Measurements from ENCODE around the gene LGR4.
A peak's percentile ranks its signal among the peaks of the same experiment; 100 is the strongest.

LGR4 gene

GRCh38 chr11:27421819-27422494 is 50.6 kb downstream of the LGR4 start:
- peak; percentile 85 for FAIRE-seq

GRCh38 chr11:27420722-27421572 is 51.6 kb downstream of the LGR4 start:
- no peak for FAIRE-seq

GRCh38 chr11:27420217-27420616 is 52.4 kb downstream of the LGR4 start:
- no peak for FAIRE-seq

GRCh38 chr11:27418356-27418755 is 54.2 kb downstream of the LGR4 start:
- FAIRE-seq: no peak

DNA sequence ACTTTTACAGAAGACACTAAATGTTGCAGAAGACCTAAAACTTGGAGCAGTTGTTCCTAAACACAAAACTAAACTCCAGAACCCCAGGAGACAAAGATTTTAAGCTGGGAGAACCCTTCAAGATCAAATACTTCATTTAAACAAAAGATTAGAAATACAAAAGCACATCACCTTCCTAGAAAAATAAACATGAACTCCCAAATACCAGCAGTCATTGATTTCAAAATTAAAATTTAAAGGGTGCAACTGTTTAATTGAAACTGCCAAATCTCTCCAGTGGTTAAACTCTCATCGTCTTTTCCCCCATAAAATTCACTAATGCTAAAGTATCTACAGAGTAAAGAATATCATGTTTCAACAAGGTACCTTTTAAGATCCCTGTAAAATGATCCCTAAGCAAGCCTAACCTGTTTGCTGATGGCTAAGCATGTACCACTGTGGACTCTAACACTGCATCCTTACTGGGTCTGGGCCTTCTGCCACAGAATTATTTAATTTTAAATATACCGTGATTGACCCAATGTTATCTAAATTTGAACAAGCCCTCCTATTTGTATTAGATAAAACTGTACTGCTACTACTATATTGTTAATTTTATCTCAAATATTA is 55.9 kb downstream of the LGR4 start:
- no peak for FAIRE-seq

DNA sequence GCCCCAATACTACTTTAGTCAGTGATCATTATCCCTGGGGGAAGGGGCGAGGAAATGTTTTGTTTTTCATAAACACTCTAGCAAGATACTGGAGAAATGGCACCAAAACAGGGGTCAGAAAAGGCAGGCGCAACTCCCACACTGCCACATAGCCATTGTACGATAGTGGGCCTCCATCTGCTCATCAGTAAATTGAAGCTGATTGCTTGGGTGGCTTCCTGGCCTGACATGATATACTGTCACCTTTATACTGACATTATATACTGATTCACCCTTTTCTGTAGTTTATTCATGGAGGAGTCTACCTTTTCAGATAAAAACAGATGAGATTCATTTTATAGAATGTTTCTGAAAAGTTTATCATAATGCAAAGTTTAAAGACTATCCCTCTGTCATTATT is 57.9 kb downstream of the LGR4 start:
- no peak for FAIRE-seq

DNA sequence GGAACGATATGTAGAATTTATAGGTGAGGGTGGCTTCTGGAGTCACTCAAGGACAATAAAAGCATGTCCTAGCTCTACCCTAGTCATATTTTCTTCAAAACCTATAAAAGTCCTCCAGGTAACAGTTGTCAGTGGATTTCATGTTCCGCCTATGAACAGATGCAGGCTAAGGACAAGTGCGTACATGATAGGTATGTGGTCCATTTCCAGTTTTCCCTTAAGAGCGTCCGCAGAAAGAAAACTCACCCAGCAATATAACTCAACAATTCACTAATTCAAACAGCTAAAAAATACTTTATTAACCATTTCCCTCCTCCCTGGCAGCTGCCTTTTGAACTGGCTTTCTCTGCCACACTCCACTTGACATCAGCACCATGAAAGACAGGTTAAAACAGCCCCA is 59.4 kb downstream of the LGR4 start:
- FAIRE-seq: no peak

GRCh38 chr11:27412192-27412691 is 60.3 kb downstream of the LGR4 start:
- no peak for FAIRE-seq

- peak; percentile 17 for FAIRE-seq
These were observed 61.3 kb downstream of the LGR4 start for GRCh38 chr11:27411328-27411727.

- FAIRE-seq: no peak
These were observed 62.3 kb downstream of the LGR4 start for GRCh38 chr11:27410272-27410671.

- FAIRE-seq: no peak
These were observed 62.8 kb downstream of the LGR4 start for GRCh38 chr11:27409742-27410141.

DNA sequence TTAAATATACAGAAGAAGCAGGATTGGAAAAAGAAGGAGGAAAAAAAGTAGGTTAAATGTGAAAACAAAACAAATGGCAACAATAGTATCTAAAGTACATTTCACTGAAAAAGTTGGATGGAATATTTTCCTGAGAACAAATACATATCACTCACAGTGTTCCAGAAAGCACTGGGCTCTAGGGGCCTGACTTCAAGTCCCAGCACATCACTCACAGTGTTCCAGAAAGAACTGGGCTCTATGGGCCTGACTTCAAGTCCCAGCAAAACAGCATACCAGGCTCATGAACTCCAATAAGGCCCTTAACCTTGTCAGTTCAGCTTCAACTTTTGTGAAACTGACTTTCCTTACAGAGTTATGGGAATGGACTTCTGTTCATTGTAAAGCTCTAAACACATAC is 63.5 kb downstream of the LGR4 start:
- FAIRE-seq: no peak

GRCh38 chr11:27408246-27408800 is 64.3 kb downstream of the LGR4 start:
- FAIRE-seq: no peak

- no peak for FAIRE-seq
These were observed 65.9 kb downstream of the LGR4 start for GRCh38 chr11:27406498-27407354.

DNA sequence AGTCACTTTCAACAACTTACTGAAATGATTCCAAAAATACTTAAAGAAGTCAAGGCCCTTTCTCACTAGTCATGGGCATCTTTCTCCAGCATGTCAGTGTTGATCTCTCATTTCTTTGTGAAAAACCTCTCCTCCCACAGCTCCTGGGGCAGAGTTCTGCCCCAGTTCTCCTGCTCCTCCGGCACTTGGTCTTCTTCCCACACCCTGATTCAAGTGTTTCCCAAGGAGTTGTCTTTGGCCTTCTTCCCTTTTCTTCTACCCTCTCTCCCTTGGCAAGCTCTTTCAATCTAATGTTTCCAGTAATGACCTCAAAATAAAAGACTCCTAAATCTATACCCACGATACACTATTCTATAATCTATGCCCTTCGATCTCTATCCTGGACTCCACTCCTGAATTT is 67.5 kb downstream of the LGR4 start:
- FAIRE-seq: no peak

DNA sequence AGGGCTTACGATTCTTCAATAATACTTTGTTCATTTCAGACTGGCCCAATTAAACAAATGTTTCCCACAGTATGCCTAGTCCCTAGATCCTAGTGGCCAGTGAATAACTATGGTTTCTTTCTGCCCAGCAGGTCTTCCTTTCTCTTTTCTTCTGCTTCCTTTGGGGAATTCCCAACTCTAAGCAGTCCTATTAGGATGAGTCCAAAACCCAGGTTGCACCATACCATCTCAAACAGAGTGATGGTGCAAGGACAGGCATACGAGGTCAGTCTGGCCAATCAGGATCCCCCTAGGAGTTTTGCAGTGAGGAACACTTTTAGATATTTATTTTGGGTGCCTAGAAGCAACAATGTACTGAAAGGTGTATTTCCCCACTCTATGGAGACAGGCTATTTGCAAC is 68.2 kb downstream of the LGR4 start:
- no peak for FAIRE-seq

GRCh38 chr11:27403195-27403594 is 69.4 kb downstream of the LGR4 start:
- no peak for FAIRE-seq

GRCh38 chr11:27402450-27402849 is 70.1 kb downstream of the LGR4 start:
- FAIRE-seq: no peak

DNA sequence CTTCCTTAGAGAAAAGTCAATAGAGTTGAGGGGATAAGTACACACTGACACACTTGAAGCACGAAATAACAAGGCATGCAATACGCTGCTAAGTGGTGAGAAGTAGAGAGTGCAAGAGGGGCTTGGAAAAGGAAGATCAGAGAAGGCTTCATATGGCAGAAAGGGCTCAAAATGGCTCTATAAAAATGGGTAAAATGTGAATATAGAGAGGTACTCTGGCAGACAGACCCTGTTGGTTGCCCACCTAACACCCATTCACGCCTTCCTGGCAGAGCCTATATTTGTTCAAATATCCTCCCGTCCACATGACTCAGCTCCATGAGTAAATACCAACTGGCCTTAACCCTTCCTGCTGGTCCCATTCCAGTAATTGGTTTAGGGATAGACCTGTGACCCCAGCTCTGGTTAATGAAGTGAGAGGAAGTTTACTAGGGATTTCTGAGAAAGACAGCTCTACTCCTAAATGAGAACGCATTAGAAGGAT is 70.7 kb downstream of the LGR4 start:
- no peak for FAIRE-seq

DNA sequence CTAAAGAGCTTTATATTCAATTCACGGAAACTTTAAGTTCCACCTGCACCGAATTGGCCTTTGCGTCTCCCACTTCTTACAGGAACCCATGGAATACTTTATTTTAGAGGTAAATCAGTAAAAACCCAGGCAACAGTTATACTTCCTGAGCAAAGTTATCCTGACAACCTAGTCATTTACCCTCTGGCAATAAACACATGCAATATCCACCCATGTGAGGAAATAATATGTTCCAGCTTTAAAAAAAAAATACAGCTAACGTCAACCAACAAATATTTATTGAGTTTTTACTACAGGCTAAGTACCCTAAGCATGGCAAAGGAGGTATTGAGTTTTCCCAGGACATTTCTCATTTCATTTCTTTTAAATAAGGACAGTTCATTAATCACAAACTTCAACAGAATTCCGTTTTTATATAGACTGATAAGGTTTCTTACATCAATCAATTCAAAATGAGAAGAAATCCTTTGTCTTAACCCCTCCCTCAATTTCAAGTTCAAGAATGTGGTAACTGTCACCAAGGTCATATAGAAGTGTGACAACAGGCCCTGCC is 71.2 kb downstream of the LGR4 start:
- no peak for FAIRE-seq

DNA sequence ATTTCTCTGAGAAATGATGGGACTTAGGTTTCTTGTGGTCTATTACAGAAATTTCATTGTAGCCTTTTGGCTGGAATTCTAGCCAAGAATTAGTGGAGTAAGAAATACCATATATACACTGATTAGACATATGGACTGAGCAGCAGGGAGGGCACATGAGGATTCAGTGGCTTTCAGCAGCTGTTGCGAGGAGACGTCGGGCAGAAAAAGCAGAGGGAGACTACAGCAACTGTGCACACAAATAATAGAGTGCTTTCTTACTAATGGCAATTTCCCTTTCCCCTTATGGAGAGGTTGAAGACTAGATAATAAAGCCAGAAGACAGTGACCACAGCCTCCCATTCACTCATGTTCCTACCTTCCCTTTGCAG is 74.2 kb downstream of the LGR4 start:
- FAIRE-seq: no peak

Data from islet of Langerhans (tissue), 1 donor.